22Rv1 (cell line): ENCODE data around the gene CPLANE2.

Source experiments
- CTCF ChIP-seq: fragments of 450-650 bp; IDR thresholded peaks from 2 replicates; pipeline ENCODE4 v1.5.1; 2017; ENCODE audit warnings: mild to moderate bottlenecking
- ZFX ChIP-seq: fragments of 450-650 bp; IDR thresholded peaks from 2 replicates; pipeline ENCODE4 v1.6.1; 2017; ENCODE audit warnings: antibody characterized with exemption, borderline replicate concordance

- no peak for TF ChIP-seq CTCF
- TF ChIP-seq ZFX = no peak
Observed at GRCh38 chr1:16203550-16203949, 33.4 kb downstream of the CPLANE2 start.
